GM23338 (cell line): ENCODE measurements around the gene CASP10.

Source experiments
- CREB1 ChIP-seq: fragments of 250-450 bp; sonication (Bioruptor Pico); IDR thresholded peaks from 2 replicates; pipeline ENCODE4 v1.5.0; 2020; ENCODE audit warnings: low read depth, mild to moderate bottlenecking, moderate library complexity
- EZH2 ChIP-seq: fragments of 200-600 bp; sonication (generic); IDR thresholded peaks from one replicate; pipeline ENCODE4 v1.8.0; 2017; ENCODE audit warnings: antibody characterized with exemption, mild to moderate bottlenecking, low read depth; ENCODE audit not compliant: unreplicated experiment
- EZH2phosphoT487 ChIP-seq: fragments of 200-600 bp; sonication (generic); IDR thresholded peaks from one replicate; pipeline ENCODE4 v1.8.1; 2018; ENCODE audit warnings: antibody characterized with exemption; ENCODE audit not compliant: unreplicated experiment
- JUNB ChIP-seq: IDR thresholded peaks from one replicate; pipeline ENCODE4 v1.6.1; 2016; ENCODE audit warnings: antibody characterized with exemption; ENCODE audit not compliant: unreplicated experiment
- POLR2AphosphoS5 ChIP-seq: IDR thresholded peaks from 2 replicates; pipeline ENCODE4 v1.6.1; 2016; ENCODE audit warnings: antibody characterized with exemption, low read depth
- TF ChIP-seq, protein P1 (sequence below): IDR thresholded peaks from one replicate; pipeline ENCODE4 v1.6.1; 2018; ENCODE audit warnings: antibody characterized with exemption; ENCODE audit not compliant: unreplicated experiment
- TF ChIP-seq, protein P2 (sequence below), 2 experiments: fragments of 200-600 bp in 1 of 2; sonication (generic) in 1 of 2; conservative IDR thresholded peaks; 2 replicates each; pipeline versions ENCODE4 v1.5.1 to v1.6.1; 2016 to 2017; ENCODE audit warnings: antibody characterized with exemption in 2 of 2, low read depth in 2 of 2, mild to moderate bottlenecking in 2 of 2, moderate library complexity in 1 of 2

DNA sequence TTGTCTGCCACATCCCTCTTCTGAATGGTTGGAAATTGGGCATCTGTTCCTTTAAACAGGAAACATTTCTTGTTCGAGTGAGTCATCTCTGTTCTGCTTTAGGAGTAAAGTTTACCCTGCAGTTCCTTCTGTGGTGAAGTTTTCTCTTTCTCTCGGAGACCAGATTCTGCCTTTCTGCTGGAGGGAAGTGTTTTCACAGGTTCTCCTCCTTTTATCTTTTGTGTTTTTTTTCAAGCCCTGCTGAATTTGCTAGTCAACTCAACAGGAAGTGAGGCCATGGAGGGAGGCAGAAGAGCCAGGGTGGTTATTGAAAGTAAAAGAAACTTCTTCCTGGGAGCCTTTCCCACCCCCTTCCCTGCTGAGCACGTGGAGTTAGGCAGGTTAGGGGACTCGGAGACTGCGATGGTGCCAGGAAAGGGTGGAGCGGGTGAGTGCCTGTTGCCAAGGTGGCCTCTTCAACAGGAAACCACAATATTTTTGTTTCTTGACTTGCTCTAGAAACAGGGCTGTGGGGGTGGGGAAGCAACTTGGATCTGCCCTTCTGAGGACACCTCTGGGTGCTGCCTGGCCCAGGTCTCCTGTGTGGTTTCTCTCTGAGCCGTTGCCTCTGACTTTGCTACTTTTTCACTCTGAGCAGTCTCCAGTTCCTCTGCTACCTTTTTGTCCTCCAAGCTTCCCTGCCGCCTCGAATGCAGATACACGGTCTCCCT lies 75.2 kb downstream of the CASP10 start:
- TF ChIP-seq EZH2phosphoT487 (no peak), EZH2 (no peak), JUNB (no peak), CREB1 (CRISPR knock-in tag) (no peak), POLR2AphosphoS5 (no peak)
- TF ChIP-seq, protein P1, sequence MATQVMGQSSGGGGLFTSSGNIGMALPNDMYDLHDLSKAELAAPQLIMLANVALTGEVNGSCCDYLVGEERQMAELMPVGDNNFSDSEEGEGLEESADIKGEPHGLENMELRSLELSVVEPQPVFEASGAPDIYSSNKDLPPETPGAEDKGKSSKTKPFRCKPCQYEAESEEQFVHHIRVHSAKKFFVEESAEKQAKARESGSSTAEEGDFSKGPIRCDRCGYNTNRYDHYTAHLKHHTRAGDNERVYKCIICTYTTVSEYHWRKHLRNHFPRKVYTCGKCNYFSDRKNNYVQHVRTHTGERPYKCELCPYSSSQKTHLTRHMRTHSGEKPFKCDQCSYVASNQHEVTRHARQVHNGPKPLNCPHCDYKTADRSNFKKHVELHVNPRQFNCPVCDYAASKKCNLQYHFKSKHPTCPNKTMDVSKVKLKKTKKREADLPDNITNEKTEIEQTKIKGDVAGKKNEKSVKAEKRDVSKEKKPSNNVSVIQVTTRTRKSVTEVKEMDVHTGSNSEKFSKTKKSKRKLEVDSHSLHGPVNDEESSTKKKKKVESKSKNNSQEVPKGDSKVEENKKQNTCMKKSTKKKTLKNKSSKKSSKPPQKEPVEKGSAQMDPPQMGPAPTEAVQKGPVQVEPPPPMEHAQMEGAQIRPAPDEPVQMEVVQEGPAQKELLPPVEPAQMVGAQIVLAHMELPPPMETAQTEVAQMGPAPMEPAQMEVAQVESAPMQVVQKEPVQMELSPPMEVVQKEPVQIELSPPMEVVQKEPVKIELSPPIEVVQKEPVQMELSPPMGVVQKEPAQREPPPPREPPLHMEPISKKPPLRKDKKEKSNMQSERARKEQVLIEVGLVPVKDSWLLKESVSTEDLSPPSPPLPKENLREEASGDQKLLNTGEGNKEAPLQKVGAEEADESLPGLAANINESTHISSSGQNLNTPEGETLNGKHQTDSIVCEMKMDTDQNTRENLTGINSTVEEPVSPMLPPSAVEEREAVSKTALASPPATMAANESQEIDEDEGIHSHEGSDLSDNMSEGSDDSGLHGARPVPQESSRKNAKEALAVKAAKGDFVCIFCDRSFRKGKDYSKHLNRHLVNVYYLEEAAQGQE, result no peak
- TF ChIP-seq, protein P2, sequence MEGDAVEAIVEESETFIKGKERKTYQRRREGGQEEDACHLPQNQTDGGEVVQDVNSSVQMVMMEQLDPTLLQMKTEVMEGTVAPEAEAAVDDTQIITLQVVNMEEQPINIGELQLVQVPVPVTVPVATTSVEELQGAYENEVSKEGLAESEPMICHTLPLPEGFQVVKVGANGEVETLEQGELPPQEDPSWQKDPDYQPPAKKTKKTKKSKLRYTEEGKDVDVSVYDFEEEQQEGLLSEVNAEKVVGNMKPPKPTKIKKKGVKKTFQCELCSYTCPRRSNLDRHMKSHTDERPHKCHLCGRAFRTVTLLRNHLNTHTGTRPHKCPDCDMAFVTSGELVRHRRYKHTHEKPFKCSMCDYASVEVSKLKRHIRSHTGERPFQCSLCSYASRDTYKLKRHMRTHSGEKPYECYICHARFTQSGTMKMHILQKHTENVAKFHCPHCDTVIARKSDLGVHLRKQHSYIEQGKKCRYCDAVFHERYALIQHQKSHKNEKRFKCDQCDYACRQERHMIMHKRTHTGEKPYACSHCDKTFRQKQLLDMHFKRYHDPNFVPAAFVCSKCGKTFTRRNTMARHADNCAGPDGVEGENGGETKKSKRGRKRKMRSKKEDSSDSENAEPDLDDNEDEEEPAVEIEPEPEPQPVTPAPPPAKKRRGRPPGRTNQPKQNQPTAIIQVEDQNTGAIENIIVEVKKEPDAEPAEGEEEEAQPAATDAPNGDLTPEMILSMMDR (conservative IDR thresholded peaks at IDR 0.05; ENCODE audit: low read depth in 2 of 2), result no peak
